Right atrium auricular region (tissue), 2 donors: ENCODE data around the gene PDSS2. TPM values are rescaled to one million over a fixed set of nuclear protein-coding genes. Genes with fewer than 3 reads are reported as not detected.
A peak's percentile ranks its signal among the peaks of the same experiment; 100 is the strongest.

Experiments used
- DNase-seq: peaks from one replicate; pipeline ENCODE4 v3.0.0-alpha.2; 2019; ENCODE audit warnings: low spot score
- H3K27ac ChIP-seq, 2 donors: fragments of 200-600 bp; sonication (generic); 1 replicate in 1 of 2; 2 replicates in 1 of 2; pipeline ENCODE4 v1.5.1; 2016 to 2019
- H3K27me3 ChIP-seq, 2 donors: fragments of 200-600 bp; sonication (generic); one replicate each; pipeline versions ENCODE4 v1.5.1 to v1.6.0; 2017 to 2019
- H3K36me3 ChIP-seq: fragments of 200-600 bp; sonication (generic); one replicate; pipeline ENCODE4 v1.5.1; 2016
- H3K4me1 ChIP-seq, 2 donors: fragments of 200-600 bp; sonication (generic); one replicate each; pipeline versions ENCODE4 v1.5.1 to v1.6.0; 2017 to 2019
- H3K4me3 ChIP-seq, 2 donors: fragments of 200-600 bp; sonication (generic); 1 replicate in 1 of 2; 2 replicates in 1 of 2; pipeline ENCODE4 v1.5.1; 2017 to 2019; ENCODE audit warnings: mild to moderate bottlenecking in 1 of 2, moderate library complexity in 1 of 2
- H3K9me3 ChIP-seq, 2 donors: fragments of 200-600 bp; sonication (generic); one replicate each; pipeline ENCODE4 v1.5.1; 2019
- total RNA-seq, 2 donors: library from RNA; depleted of rRNA; stranded (reverse); fragments of >200 nt; gene quantifications; one replicate each; pipeline ENCODE4 v1.1.0, GENCODE V29; 2016
- TF ChIP-seq, protein P1 (sequence below), 2 donors: fragments of 200-600 bp; sonication (generic); IDR thresholded peaks; one replicate each; pipeline ENCODE4 v1.5.1; 2019; ENCODE audit warnings: antibody characterized with exemption in 2 of 2

Gene PDSS2
- total RNA-seq, 2 donors from 2014 or later, result 8.8 to 18.2 TPM

DNA sequence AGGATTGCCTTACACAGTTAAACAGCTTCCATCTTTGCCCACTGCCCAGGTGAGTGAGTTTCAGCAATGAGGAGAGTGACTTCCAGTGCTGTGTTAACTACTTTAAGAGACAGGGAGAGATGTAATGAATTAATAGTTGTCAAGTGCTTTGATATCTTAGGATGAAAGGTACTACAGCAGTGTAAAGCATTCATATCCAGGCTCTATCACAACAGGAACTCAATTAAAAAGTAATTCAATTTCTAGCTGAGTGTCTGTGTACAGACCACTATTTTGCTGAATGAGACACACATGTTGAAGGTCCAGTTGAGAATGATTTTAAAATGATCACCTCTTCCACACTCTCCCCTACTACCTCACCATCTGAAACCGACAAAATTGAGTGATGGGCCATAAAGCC lies 273.3 kb downstream of the PDSS2 start:
- Histone ChIP-seq H3K4me3 (no peak overlapping the region), H3K27ac (no peak overlapping the region), H3K4me1 (no peaks in the 10 kb centered on the region), H3K27me3 (no peaks in the 10 kb centered on the region), H3K36me3 (no peaks in the 10 kb centered on the region), H3K9me3 (no peaks in the 10 kb centered on the region)
- TF ChIP-seq, protein P1, sequence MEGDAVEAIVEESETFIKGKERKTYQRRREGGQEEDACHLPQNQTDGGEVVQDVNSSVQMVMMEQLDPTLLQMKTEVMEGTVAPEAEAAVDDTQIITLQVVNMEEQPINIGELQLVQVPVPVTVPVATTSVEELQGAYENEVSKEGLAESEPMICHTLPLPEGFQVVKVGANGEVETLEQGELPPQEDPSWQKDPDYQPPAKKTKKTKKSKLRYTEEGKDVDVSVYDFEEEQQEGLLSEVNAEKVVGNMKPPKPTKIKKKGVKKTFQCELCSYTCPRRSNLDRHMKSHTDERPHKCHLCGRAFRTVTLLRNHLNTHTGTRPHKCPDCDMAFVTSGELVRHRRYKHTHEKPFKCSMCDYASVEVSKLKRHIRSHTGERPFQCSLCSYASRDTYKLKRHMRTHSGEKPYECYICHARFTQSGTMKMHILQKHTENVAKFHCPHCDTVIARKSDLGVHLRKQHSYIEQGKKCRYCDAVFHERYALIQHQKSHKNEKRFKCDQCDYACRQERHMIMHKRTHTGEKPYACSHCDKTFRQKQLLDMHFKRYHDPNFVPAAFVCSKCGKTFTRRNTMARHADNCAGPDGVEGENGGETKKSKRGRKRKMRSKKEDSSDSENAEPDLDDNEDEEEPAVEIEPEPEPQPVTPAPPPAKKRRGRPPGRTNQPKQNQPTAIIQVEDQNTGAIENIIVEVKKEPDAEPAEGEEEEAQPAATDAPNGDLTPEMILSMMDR (IDR thresholded peaks at IDR 0.05), result no peak
- no peak for DNase-seq

DNA sequence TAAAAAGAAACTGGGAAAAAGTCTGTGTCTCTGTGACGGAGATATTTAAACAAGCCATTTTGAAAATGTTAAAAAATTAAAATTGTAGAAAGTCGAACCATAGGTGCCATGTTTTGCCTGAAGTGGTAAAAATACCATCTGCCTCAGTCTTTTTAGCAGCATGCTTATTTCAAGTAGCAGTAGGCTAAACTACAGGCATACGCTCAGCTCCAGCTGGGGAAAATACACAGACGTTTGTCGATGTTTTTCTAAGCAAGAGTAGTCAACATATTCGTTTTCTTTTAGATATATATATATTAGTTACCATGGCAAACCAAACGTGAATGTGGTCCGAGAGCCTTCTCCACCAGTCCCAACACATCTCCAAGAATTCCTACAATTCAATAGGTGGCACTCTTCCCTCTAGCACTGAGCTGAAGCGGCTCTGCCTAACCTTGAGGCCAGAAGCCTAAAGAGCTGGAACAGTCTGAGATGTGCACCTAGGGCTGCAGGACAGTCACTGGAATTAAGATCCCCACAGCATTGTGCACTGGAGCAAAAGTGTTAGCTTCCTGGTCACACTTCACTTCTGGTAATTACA lies 273.9 kb downstream of the PDSS2 start:
- H3K9me3 ChIP-seq, result no peaks in the 10 kb centered on the region
- H3K4me3 ChIP-seq, result no peak overlapping the region
- no peak overlapping the region for H3K27ac ChIP-seq
- no peaks in the 10 kb centered on the region for H3K36me3 ChIP-seq
- TF ChIP-seq, protein P1 (IDR thresholded peaks at IDR 0.05), result peak in 1 of 2 donors; percentile 36
- H3K4me1 ChIP-seq, result no peaks in the 10 kb centered on the region
- DNase-seq, result no peak
- H3K27me3 ChIP-seq, result no peaks in the 10 kb centered on the region

- DNase-seq, result no peak
- Histone ChIP-seq H3K4me1 (no peaks in the 10 kb centered on the region), H3K27ac (no peak overlapping the region), H3K36me3 (no peaks in the 10 kb centered on the region), H3K4me3 (no peak overlapping the region), H3K27me3 (no peaks in the 10 kb centered on the region), H3K9me3 (no peaks in the 10 kb centered on the region)
- TF ChIP-seq, protein P1 (IDR thresholded peaks at IDR 0.05), result no peak
Measured at GRCh38 chr6:107184435-107184834, 274.9 kb downstream of the PDSS2 start.

GRCh38 chr6:107180099-107180498 lies 279.3 kb downstream of the PDSS2 start:
- H3K36me3 ChIP-seq, result no peaks in the 10 kb centered on the region
- no peaks in the 10 kb centered on the region for H3K27me3 ChIP-seq
- TF ChIP-seq, protein P1 (IDR thresholded peaks at IDR 0.05), result no peak
- DNase-seq, result no peak
- no peak overlapping the region for H3K4me3 ChIP-seq
- H3K4me1 ChIP-seq, result no peaks in the 10 kb centered on the region
- no peaks in the 10 kb centered on the region for H3K9me3 ChIP-seq
- no peak overlapping the region for H3K27ac ChIP-seq

DNA sequence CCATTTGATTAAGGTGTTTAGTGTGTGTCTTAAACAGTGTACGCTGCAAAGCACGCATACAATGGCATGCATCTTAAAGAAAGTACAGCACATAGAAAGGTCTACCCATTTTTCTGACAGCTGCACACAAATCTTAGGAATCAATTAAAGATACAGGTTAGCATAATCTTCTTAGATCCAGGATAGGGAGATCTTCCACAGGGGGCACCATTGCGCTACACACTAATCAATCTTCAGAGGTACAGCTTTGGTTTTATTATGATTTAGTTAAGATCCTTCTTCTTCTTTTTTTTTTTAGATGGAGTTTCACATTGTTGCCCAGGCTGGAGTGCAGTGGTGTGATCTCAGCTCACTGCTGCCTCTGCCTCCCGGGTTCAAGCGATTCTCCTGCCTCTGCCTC lies 280.4 kb downstream of the PDSS2 start:
- Histone ChIP-seq H3K4me3 (no peak overlapping the region), H3K36me3 (no peaks in the 10 kb centered on the region), H3K4me1 (no peaks in the 10 kb centered on the region), H3K9me3 (no peaks in the 10 kb centered on the region), H3K27me3 (no peaks in the 10 kb centered on the region), H3K27ac (no peak overlapping the region)
- DNase-seq, result no peak
- TF ChIP-seq, protein P1 (IDR thresholded peaks at IDR 0.05), result peak in 1 of 2 donors; percentile 25

- Histone ChIP-seq H3K36me3 (no peaks in the 10 kb centered on the region), H3K27me3 (no peaks in the 10 kb centered on the region), H3K27ac (no peak overlapping the region), H3K4me1 (no peaks in the 10 kb centered on the region), H3K9me3 (no peaks in the 10 kb centered on the region), H3K4me3 (no peak overlapping the region)
- DNase-seq, result no peak
- TF ChIP-seq, protein P1 (IDR thresholded peaks at IDR 0.05), result no peak
Measured at GRCh38 chr6:107173779-107174178, 285.6 kb downstream of the PDSS2 start.
